GM18951 (cell line): ENCODE results near the gene OR11H7.
"Not testable (repeated sequence)": the region's sequence is repeated elsewhere in the genome, so short reads cannot be mapped to it uniquely, and the experiment has no call there.

Experiments
- POLR2A ChIP-seq: IDR thresholded peaks from 4 replicates; pipeline ENCODE4 v1.6.1; 2011; ENCODE audit warnings: mild to moderate bottlenecking; ENCODE audit not compliant: insufficient read length, insufficient read depth; ENCODE audit errors: extremely low read depth
- in situ Hi-C: fragments of 300-500 bp; cut with MboI; formaldehyde crosslinking; loops from one replicate; pipeline ENCODE4 v1.12.0; 2022; ENCODE audit warnings: low sequenced_read_pairs, mixed read lengths, inconsistent platforms; ENCODE audit not compliant: unreplicated experiment

The OR11H7 gene

GRCh38 chr14:20219033-20219432 lies 9.7 kb upstream of the OR11H7 start:
- in situ Hi-C loops = no loop called here
- TF ChIP-seq POLR2A = no peak

DNA sequence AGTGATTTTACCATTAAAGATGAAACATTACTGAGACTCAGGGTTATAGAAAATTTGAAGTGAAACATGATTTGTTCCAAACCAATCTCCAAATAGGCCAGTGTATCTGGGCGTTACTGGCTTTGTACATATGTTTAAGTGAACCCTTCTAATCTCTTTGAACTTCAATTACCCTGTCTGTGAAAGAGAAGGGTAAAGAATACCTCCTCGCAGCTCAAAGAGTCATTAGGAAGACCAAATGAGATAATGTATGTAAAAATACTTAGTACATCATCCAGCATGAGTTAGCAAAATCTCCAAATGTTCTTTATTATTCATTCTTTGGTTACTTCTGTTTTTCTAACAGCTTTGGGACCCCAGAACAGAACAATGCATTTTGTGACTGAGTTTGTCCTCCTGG lies 5.4 kb upstream of the OR11H7 start, which contains the start of gene OR11H6:
TSS of gene OR11H6 (plus strand) at position 301 of the 400 bp plus-strand sequence. CDS start at position 301, 0 bp downstream.
- in situ Hi-C loops = no loop called here
- TF ChIP-seq POLR2A = no peak

- in situ Hi-C loops = not testable (repeated sequence)
Observed at GRCh38 chr14:20235415-20235814, 6.6 kb downstream of the OR11H7 start.

- TF ChIP-seq POLR2A = no peak
- in situ Hi-C loops = no loop called here
Observed at GRCh38 chr14:20247646-20248246, 19.0 kb downstream of the OR11H7 start.

- TF ChIP-seq POLR2A = no peak
Observed at GRCh38 chr14:20262642-20263128, 33.9 kb downstream of the OR11H7 start.

GRCh38 chr14:20264361-20264760 lies 35.6 kb downstream of the OR11H7 start:
- in situ Hi-C loops = not testable (repeated sequence)

More at GRCh38 chr14:20262642-20263128, 33.9 kb downstream of the OR11H7 start:
- in situ Hi-C loops = no loop called here

- in situ Hi-C loops = no loop called here
- TF ChIP-seq POLR2A = no peak
Observed at GRCh38 chr14:20274062-20274461, 45.3 kb downstream of the OR11H7 start.

- in situ Hi-C loops = no loop called here
- TF ChIP-seq POLR2A = no peak
Observed at GRCh38 chr14:20277409-20277808, 48.6 kb downstream of the OR11H7 start.

- in situ Hi-C loops = no loop called here
- no peak for TF ChIP-seq POLR2A
Observed at GRCh38 chr14:20278414-20278813, 49.6 kb downstream of the OR11H7 start.

- in situ Hi-C loops = not testable (repeated sequence)
Observed at GRCh38 chr14:20280265-20280664, 51.5 kb downstream of the OR11H7 start.
